Uterus (tissue), 2 donors: ENCODE measurements around the gene TJP2.
"Not testable (repeated sequence)": the region's sequence is repeated elsewhere in the genome, so short reads cannot be mapped to it uniquely, and the experiment has no call there.

ENCODE experiments used
- POLR2A ChIP-seq, 2 donors: fragments of 450-650 bp; IDR thresholded peaks; one replicate each; pipeline ENCODE4 v1.6.1; 2016; ENCODE audit warnings: antibody characterized with exemption in 2 of 2, mild to moderate bottlenecking in 1 of 2, moderate library complexity in 1 of 2
- TF ChIP-seq, protein P1 (sequence below), 4 experiments: fragments of 200-600 bp in 2 of 4; fragments of 450-650 bp in 2 of 4; sonication (generic) in 2 of 4; IDR thresholded peaks; one replicate each; pipeline ENCODE4 v1.5.1; 2016 to 2019; ENCODE audit warnings: antibody characterized with exemption in 4 of 4, mild to moderate bottlenecking in 2 of 4, moderate library complexity in 1 of 4

DNA sequence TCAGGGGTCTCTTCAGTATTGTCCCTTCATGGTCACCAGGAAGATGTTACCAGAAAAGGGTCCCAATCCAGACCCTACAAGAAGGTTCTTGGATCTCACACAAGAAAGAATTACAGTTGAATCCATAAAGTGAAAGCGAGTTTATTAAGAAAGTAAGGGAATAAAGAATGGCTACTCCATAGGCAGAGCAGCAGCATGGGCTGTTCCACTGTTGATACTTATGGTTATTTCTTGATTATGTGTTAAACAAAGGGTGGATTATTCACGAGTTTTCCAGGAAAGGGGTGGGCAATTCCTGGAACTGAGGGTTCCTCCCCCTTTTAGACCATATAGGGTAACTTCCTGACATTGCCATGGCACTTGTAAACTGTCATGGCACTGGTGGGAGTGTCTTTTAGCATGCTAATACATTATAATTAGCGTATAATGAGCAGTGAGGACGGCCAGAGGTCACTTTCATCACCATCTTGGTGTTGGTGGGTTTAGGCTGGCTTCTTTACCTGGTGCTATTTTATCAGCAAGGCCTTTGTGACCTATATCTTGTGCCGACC is 132.9 kb downstream of the TJP2 start:
- TF ChIP-seq, protein P1, sequence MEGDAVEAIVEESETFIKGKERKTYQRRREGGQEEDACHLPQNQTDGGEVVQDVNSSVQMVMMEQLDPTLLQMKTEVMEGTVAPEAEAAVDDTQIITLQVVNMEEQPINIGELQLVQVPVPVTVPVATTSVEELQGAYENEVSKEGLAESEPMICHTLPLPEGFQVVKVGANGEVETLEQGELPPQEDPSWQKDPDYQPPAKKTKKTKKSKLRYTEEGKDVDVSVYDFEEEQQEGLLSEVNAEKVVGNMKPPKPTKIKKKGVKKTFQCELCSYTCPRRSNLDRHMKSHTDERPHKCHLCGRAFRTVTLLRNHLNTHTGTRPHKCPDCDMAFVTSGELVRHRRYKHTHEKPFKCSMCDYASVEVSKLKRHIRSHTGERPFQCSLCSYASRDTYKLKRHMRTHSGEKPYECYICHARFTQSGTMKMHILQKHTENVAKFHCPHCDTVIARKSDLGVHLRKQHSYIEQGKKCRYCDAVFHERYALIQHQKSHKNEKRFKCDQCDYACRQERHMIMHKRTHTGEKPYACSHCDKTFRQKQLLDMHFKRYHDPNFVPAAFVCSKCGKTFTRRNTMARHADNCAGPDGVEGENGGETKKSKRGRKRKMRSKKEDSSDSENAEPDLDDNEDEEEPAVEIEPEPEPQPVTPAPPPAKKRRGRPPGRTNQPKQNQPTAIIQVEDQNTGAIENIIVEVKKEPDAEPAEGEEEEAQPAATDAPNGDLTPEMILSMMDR (IDR thresholded peaks at IDR 0.05) = not testable (repeated sequence)
- TF ChIP-seq POLR2A (IDR thresholded peaks at IDR 0.05) = not testable (repeated sequence)
